ENCODE measurements around the gene TAAR8.

GRCh38 chr6:132530293-132530974, 22.0 kb upstream of the TAAR8 start:
- TF ChIP-seq CTCF (IDR thresholded peaks at IDR 0.05) (peak in 5 of 7 experiments; percentile 52 to 92 (median 77)), POLR2A (IDR thresholded peaks at IDR 0.05) (no peak)
